HEK293 (cell line): ENCODE measurements around the gene CDH12.
"Not testable (repeated sequence)": the region's sequence is repeated elsewhere in the genome, so short reads cannot be mapped to it uniquely, and the experiment has no call there.

Source experiments
- CTCF ChIA-PET: fragments of 350-600 bp; formaldehyde crosslinking; extraction: SDS; loops from one replicate; lab custom pipeline; 2021; ENCODE audit warnings: antibody characterized with exemption; lab: Yijun Ruan, JAX
- POLR2A ChIA-PET: fragments of 300-600 bp; formaldehyde crosslinking; extraction: SDS; loops from one replicate; lab custom pipeline; 2020; ENCODE audit warnings: antibody characterized with exemption, inconsistent platforms; lab: Yijun Ruan, JAX
- H3K27ac ChIP-seq: fragments of 200-500 bp; sonication (Bioruptor generic); 2 replicates; pipeline ENCODE4 v1.5.1; 2014; ENCODE audit warnings: low read depth, low read length, control low read depth, inconsistent platforms; ENCODE audit errors: extremely low read depth
- H3K36me3 ChIP-seq, 2 experiments: fragments of 200-500 bp in 1 of 2; sonication (Bioruptor generic) in 1 of 2; 1 replicate in 1 of 2; 2 replicates in 1 of 2; pipeline ENCODE4 v1.5.1; 2014 to 2017; ENCODE audit warnings: inconsistent platforms in 2 of 2, low read length in 2 of 2; ENCODE audit not compliant: control insufficient read depth in 2 of 2, insufficient read depth in 1 of 2
- H3K4me1 ChIP-seq: fragments of 200-500 bp; sonication (Bioruptor generic); 2 replicates; pipeline ENCODE4 v1.5.1; 2014; ENCODE audit warnings: mild to moderate bottlenecking, low read length, inconsistent platforms; ENCODE audit not compliant: control insufficient read depth, insufficient read depth
- H3K4me3 ChIP-seq: 2 replicates; pipeline ENCODE4 v1.5.1; 2011; ENCODE audit warnings: low read depth, mild to moderate bottlenecking, control low read depth, low read length, moderate library complexity
- H3K9me3 ChIP-seq: fragments of 200-500 bp; sonication (Bioruptor generic); 2 replicates; pipeline ENCODE4 v1.5.1; 2014; ENCODE audit warnings: low read depth, low read length, inconsistent platforms; ENCODE audit not compliant: control insufficient read depth, insufficient read depth
- EGR2 ChIP-seq: fragments of 450-650 bp; formaldehyde crosslinking; IDR thresholded peaks from 2 replicates; pipeline ENCODE4 v1.5.1; 2016; ENCODE audit warnings: low read depth, missing biosample characterization, missing genetic modification characterization
- KLF7 ChIP-seq: fragments of 450-650 bp; formaldehyde crosslinking; IDR thresholded peaks from 2 replicates; pipeline ENCODE4 v1.5.1; 2016; ENCODE audit warnings: missing biosample characterization, missing genetic modification characterization, borderline replicate concordance
- OSR2 ChIP-seq: fragments of 450-650 bp; formaldehyde crosslinking; IDR thresholded peaks from 2 replicates; pipeline ENCODE4 v1.5.1; 2016; ENCODE audit warnings: missing biosample characterization, missing genetic modification characterization
- SP7 ChIP-seq: fragments of 450-650 bp; formaldehyde crosslinking; IDR thresholded peaks from 2 replicates; pipeline ENCODE4 v1.5.1; 2016; ENCODE audit warnings: missing biosample characterization, missing genetic modification characterization
- YY2 ChIP-seq: fragments of 450-650 bp; formaldehyde crosslinking; IDR thresholded peaks from 2 replicates; pipeline ENCODE4 v1.5.1; 2016; ENCODE audit warnings: missing biosample characterization, missing genetic modification characterization
- ZBTB10 ChIP-seq: fragments of 450-650 bp; formaldehyde crosslinking; IDR thresholded peaks from 2 replicates; pipeline ENCODE4 v1.5.1; 2016; ENCODE audit warnings: missing biosample characterization, missing genetic modification characterization
- ZFP69B ChIP-seq: fragments of 450-650 bp; formaldehyde crosslinking; IDR thresholded peaks from 2 replicates; pipeline ENCODE4 v1.5.1; 2016; ENCODE audit warnings: missing biosample characterization, missing genetic modification characterization
- ZNF146 ChIP-seq: fragments of 450-650 bp; formaldehyde crosslinking; IDR thresholded peaks from 2 replicates; pipeline ENCODE4 v1.5.1; 2016; ENCODE audit warnings: missing biosample characterization, missing genetic modification characterization
- ZNF2 ChIP-seq: fragments of 450-650 bp; formaldehyde crosslinking; IDR thresholded peaks from 2 replicates; pipeline ENCODE4 v1.5.1; 2016; ENCODE audit warnings: missing biosample characterization, missing genetic modification characterization
- ZNF274 ChIP-seq, 2 experiments: fragments of 200-500 bp in 1 of 2; fragments of 450-650 bp in 1 of 2; sonication (Bioruptor generic) in 1 of 2; formaldehyde crosslinking in 1 of 2; IDR thresholded peaks; 2 replicates each; pipeline versions ENCODE4 v1.5.1 to v1.6.1; 2014 to 2016; ENCODE audit warnings: borderline replicate concordance in 1 of 2, inconsistent platforms in 1 of 2, low read length in 1 of 2, missing biosample characterization in 1 of 2, missing genetic modification characterization in 1 of 2
- ZNF302 ChIP-seq: fragments of 450-650 bp; formaldehyde crosslinking; IDR thresholded peaks from 2 replicates; pipeline ENCODE4 v1.5.1; 2016; ENCODE audit warnings: missing biosample characterization, missing genetic modification characterization, low read depth
- ZNF324 ChIP-seq: fragments of 450-650 bp; formaldehyde crosslinking; IDR thresholded peaks from 2 replicates; pipeline ENCODE4 v1.5.1; 2016; ENCODE audit warnings: missing biosample characterization, missing genetic modification characterization
- ZNF423 ChIP-seq: fragments of 450-650 bp; formaldehyde crosslinking; IDR thresholded peaks from 2 replicates; pipeline ENCODE4 v1.5.1; 2016; ENCODE audit warnings: missing biosample characterization, missing genetic modification characterization
- ZNF580 ChIP-seq: fragments of 450-650 bp; formaldehyde crosslinking; IDR thresholded peaks from 2 replicates; pipeline ENCODE4 v1.5.1; 2016; ENCODE audit warnings: missing biosample characterization, missing genetic modification characterization
- ZNF621 ChIP-seq: fragments of 450-650 bp; formaldehyde crosslinking; IDR thresholded peaks from 2 replicates; pipeline ENCODE4 v1.5.1; 2017; ENCODE audit warnings: missing biosample characterization, missing genetic modification characterization
- ZNF624 ChIP-seq: fragments of 450-650 bp; formaldehyde crosslinking; IDR thresholded peaks from 2 replicates; pipeline ENCODE4 v1.5.1; 2017; ENCODE audit warnings: missing biosample characterization, missing genetic modification characterization
- ZNF776 ChIP-seq: fragments of 450-650 bp; formaldehyde crosslinking; IDR thresholded peaks from 2 replicates; pipeline ENCODE4 v1.5.0; 2017; ENCODE audit warnings: missing biosample characterization, missing genetic modification characterization, borderline replicate concordance
- ZNF843 ChIP-seq: fragments of 450-650 bp; formaldehyde crosslinking; IDR thresholded peaks from 2 replicates; pipeline ENCODE4 v1.5.1; 2016; ENCODE audit warnings: missing biosample characterization, missing genetic modification characterization
- ZXDB ChIP-seq: fragments of 450-650 bp; formaldehyde crosslinking; IDR thresholded peaks from 2 replicates; pipeline ENCODE4 v1.5.1; 2016; ENCODE audit warnings: missing biosample characterization, missing genetic modification characterization
- TF ChIP-seq, protein P1 (sequence below): fragments of 450-650 bp; formaldehyde crosslinking; IDR thresholded peaks from 2 replicates; pipeline ENCODE4 v1.5.1; 2016; ENCODE audit warnings: missing biosample characterization, missing genetic modification characterization, borderline replicate concordance
- TF ChIP-seq, protein P2 (sequence below): sonication (generic); formaldehyde crosslinking; IDR thresholded peaks from 2 replicates; pipeline ENCODE4 v1.8.1; 2022; ENCODE audit warnings: mild to moderate bottlenecking, moderate library complexity, missing genetic modification reagents
- TF ChIP-seq, protein P3 (sequence below): fragments of 450-650 bp; formaldehyde crosslinking; IDR thresholded peaks from 2 replicates; pipeline ENCODE4 v1.5.1; 2016; ENCODE audit warnings: missing biosample characterization, missing genetic modification characterization

The CDH12 gene

DNA sequence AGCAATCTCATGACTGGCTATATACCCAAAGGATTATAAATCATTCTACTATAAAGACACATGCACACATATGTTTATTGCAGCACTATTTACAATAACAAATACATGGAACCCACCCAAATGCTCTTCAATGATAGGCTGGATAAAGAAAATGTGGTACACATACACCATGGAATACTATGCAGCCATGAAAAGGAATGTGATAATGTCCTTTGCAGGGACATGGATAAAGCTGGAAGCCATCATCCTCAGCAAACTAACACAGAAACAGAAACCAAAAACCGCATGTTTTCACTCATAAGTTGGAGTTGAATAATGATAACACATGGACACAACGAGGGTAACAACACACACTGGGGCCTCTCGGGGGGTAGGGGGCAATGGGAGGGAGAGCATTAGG lies 520.2 kb downstream of the CDH12 start:
- H3K9me3 ChIP-seq, POLR2A ChIA-PET, H3K4me3 ChIP-seq, H3K36me3 ChIP-seq, CTCF ChIA-PET: not testable (repeated sequence)
- peak; percentile 69 for TF ChIP-seq ZNF146
- TF ChIP-seq, all 188 proteins: peak for 1; not testable (repeated sequence) for 187
- not testable (repeated sequence) for H3K27ac ChIP-seq, H3K4me1 ChIP-seq

DNA sequence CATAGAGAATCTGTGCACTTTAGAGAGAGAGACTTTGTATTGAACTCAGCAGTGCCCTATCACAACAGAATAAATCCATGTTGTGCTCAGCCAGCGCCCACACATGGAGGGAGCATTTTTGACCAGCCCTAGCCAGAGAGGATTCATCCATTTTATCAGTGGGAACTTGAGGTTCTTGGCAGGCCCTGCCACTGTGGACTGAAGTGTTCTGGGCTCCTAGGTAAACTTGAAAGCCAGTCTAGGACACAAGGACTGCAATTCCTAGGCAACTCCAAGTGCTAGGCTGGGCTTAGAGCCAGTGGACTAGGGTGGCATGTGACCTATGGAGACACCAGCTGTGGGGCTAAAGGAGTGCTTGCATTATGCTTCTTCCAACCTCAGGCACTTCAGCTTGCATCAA lies 523.5 kb downstream of the CDH12 start:
- H3K27ac ChIP-seq: no peak overlapping the region
- H3K9me3 ChIP-seq: no peaks in the 10 kb centered on the region
- ChIA-PET POLR2A (no interaction called here), CTCF (no interaction called here)
- no peaks in the 10 kb centered on the region for H3K36me3 ChIP-seq
- H3K4me3 ChIP-seq: no peak overlapping the region
- TF ChIP-seq ZFP69B (no peak), ZNF324 (tag by site-specific recombination) (no peak), ZNF843 (tag by site-specific recombination) (no peak), ZBTB10 (tag by site-specific recombination) (no peak), ZNF624 (tag by site-specific recombination) (no peak), ZNF621 (no peak), ZXDB (tag by site-specific recombination) (no peak)
- TF ChIP-seq, protein P1, sequence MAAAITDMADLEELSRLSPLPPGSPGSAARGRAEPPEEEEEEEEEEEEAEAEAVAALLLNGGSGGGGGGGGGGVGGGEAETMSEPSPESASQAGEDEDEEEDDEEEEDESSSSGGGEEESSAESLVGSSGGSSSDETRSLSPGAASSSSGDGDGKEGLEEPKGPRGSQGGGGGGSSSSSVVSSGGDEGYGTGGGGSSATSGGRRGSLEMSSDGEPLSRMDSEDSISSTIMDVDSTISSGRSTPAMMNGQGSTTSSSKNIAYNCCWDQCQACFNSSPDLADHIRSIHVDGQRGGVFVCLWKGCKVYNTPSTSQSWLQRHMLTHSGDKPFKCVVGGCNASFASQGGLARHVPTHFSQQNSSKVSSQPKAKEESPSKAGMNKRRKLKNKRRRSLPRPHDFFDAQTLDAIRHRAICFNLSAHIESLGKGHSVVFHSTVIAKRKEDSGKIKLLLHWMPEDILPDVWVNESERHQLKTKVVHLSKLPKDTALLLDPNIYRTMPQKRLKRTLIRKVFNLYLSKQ (tag by site-specific recombination): no peak
- H3K4me1 ChIP-seq: no peaks in the 10 kb centered on the region

- H3K27ac ChIP-seq: no peak overlapping the region
- H3K9me3 ChIP-seq: no peaks in the 10 kb centered on the region
- no peak overlapping the region for H3K4me3 ChIP-seq
- TF ChIP-seq ZNF423 (tag by site-specific recombination): no peak
- no peak for TF ChIP-seq ZNF302 (tag by site-specific recombination)
- no peak for TF ChIP-seq EGR2 (tag by site-specific recombination)
- TF ChIP-seq, protein P2, sequence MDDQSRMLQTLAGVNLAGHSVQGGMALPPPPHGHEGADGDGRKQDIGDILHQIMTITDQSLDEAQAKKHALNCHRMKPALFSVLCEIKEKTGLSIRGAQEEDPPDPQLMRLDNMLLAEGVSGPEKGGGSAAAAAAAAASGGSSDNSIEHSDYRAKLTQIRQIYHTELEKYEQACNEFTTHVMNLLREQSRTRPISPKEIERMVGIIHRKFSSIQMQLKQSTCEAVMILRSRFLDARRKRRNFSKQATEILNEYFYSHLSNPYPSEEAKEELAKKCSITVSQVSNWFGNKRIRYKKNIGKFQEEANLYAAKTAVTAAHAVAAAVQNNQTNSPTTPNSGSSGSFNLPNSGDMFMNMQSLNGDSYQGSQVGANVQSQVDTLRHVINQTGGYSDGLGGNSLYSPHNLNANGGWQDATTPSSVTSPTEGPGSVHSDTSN (CRISPR knock-in tag): no peak
- no peak for TF ChIP-seq ZNF274 (IDR thresholded peaks at IDR 0.05; ENCODE audit: low read length)
- no peak for TF ChIP-seq ZNF274 (tag by site-specific recombination; IDR thresholded peaks at IDR 0.05; ENCODE audit: borderline replicate concordance)
- TF ChIP-seq KLF7 (tag by site-specific recombination): no peak
- TF ChIP-seq ZNF776 (tag by site-specific recombination): no peak
- TF ChIP-seq, protein P3, sequence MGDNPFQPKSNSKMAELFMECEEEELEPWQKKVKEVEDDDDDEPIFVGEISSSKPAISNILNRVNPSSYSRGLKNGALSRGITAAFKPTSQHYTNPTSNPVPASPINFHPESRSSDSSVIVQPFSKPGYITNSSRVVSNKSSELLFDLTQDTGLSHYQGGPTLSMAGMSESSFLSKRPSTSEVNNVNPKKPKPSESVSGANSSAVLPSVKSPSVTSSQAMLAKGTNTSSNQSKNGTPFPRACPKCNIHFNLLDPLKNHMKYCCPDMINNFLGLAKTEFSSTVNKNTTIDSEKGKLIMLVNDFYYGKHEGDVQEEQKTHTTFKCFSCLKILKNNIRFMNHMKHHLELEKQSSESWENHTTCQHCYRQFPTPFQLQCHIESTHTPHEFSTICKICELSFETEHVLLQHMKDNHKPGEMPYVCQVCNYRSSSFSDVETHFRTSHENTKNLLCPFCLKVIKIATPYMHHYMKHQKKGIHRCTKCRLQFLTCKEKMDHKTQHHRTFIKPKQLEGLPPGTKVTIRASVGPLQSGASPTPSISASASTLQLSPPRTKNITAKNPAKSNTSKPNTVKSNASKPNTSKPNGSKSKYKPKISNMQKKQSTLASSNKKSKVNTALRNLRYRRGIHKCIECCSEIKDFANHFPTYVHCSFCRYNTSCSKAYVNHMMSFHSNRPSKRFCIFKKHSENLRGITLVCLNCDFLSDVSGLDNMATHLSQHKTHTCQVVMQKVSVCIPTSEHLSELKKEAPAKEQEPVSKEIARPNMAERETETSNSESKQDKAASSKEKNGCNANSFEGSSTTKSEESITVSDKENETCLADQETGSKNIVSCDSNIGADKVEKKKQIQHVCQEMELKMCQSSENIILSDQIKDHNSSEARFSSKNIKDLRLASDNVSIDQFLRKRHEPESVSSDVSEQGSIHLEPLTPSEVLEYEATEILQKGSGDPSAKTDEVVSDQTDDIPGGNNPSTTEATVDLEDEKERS: no peak
- no peak for TF ChIP-seq ZNF580 (tag by site-specific recombination)
- TF ChIP-seq YY2: no peak
- no peak for TF ChIP-seq ZNF2 (tag by site-specific recombination)
- TF ChIP-seq OSR2 (tag by site-specific recombination): no peak
- TF ChIP-seq SP7 (tag by site-specific recombination): no peak
- ChIA-PET POLR2A (no interaction called here), CTCF (no interaction called here)
- H3K36me3 ChIP-seq: no peaks in the 10 kb centered on the region
- H3K4me1 ChIP-seq: no peaks in the 10 kb centered on the region
Observed at GRCh38 chr5:22319798-22320197, 533.3 kb downstream of the CDH12 start.
